Ascending aorta (tissue), 2 donors: ENCODE data around the gene LARGE1. TPM values are rescaled to one million over a fixed set of nuclear protein-coding genes. Genes with fewer than 3 reads are reported as not detected.

Experiments
- DNase-seq, 2 donors: peaks; one replicate each; pipeline ENCODE4 v3.0.0-alpha.2; 2019; ENCODE audit warnings: low spot score in 2 of 2
- H3K27ac ChIP-seq, 2 donors: fragments of 200-600 bp; sonication (generic); one replicate each; pipeline ENCODE4 v1.5.1; 2016 to 2017; ENCODE audit warnings: mild to moderate bottlenecking in 1 of 2
- H3K27me3 ChIP-seq: fragments of 200-600 bp; sonication (generic); one replicate; pipeline ENCODE4 v1.5.1; 2017
- H3K36me3 ChIP-seq, 2 donors: fragments of 200-600 bp; sonication (generic); one replicate each; pipeline ENCODE4 v1.5.1; 2016
- H3K4me1 ChIP-seq, 2 donors: fragments of 200-600 bp; sonication (generic); one replicate each; pipeline ENCODE4 v1.5.1; 2016 to 2017; ENCODE audit warnings: mild to moderate bottlenecking in 1 of 2
- H3K4me3 ChIP-seq, 2 donors: fragments of 200-600 bp; sonication (generic); one replicate each; pipeline ENCODE4 v1.5.1; 2016 to 2017; ENCODE audit warnings: mild to moderate bottlenecking in 1 of 2
- H3K9me3 ChIP-seq, 2 donors: fragments of 200-600 bp; sonication (generic); one replicate each; pipeline ENCODE4 v1.5.1; 2016
- intact Hi-C: fragments of 100-400 bp; cut with DNase I; formaldehyde crosslinking; loops from one replicate; pipeline ENCODE4 v1.15.1; 2023
- total RNA-seq: library from RNA; depleted of rRNA; stranded (reverse); fragments of >200 nt; gene quantifications from one replicate; pipeline ENCODE4 v1.1.0, GENCODE V29; 2016
- TF ChIP-seq, protein P1 (sequence below), 3 experiments: fragments of 200-600 bp in 2 of 3; fragments of 450-650 bp in 1 of 3; sonication (generic) in 2 of 3; IDR thresholded peaks; one replicate each; pipeline ENCODE4 v1.5.1; 2016 to 2019; ENCODE audit warnings: antibody characterized with exemption in 3 of 3, mild to moderate bottlenecking in 1 of 3, moderate library complexity in 1 of 3

The LARGE1 gene
- total RNA-seq, 1 donor from 2014 or later = 40.6 TPM

DNA sequence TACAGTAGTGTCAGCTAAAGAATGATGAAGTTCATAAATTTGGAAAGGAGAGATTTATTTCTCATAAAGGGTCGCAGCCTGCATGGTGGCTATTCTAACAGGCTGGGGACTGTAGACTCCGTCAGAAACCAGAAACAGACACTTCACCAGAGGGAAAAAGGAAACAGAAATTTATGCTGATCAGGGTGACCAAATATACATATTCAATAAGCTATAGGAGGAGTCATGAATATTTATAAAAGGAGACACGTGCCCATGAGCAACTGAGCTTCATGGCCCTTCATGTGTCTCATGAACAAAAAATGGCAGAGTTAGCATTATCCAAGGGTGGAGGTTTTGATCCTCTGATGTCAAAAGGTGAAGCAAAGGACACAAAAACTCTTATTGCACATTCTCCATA is 392.1 kb downstream of the LARGE1 start:
- no peak for DNase-seq
- H3K27me3 ChIP-seq = no peaks in the 10 kb centered on the region
- H3K27ac ChIP-seq = no peak overlapping the region
- no peaks in the 10 kb centered on the region for H3K4me1 ChIP-seq
- no peaks in the 10 kb centered on the region for H3K9me3 ChIP-seq
- intact Hi-C loops = no loop called here
- H3K36me3 ChIP-seq = no peaks in the 10 kb centered on the region
- TF ChIP-seq, protein P1, sequence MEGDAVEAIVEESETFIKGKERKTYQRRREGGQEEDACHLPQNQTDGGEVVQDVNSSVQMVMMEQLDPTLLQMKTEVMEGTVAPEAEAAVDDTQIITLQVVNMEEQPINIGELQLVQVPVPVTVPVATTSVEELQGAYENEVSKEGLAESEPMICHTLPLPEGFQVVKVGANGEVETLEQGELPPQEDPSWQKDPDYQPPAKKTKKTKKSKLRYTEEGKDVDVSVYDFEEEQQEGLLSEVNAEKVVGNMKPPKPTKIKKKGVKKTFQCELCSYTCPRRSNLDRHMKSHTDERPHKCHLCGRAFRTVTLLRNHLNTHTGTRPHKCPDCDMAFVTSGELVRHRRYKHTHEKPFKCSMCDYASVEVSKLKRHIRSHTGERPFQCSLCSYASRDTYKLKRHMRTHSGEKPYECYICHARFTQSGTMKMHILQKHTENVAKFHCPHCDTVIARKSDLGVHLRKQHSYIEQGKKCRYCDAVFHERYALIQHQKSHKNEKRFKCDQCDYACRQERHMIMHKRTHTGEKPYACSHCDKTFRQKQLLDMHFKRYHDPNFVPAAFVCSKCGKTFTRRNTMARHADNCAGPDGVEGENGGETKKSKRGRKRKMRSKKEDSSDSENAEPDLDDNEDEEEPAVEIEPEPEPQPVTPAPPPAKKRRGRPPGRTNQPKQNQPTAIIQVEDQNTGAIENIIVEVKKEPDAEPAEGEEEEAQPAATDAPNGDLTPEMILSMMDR (IDR thresholded peaks at IDR 0.05) = no peak
- H3K4me3 ChIP-seq = no peak overlapping the region

DNA sequence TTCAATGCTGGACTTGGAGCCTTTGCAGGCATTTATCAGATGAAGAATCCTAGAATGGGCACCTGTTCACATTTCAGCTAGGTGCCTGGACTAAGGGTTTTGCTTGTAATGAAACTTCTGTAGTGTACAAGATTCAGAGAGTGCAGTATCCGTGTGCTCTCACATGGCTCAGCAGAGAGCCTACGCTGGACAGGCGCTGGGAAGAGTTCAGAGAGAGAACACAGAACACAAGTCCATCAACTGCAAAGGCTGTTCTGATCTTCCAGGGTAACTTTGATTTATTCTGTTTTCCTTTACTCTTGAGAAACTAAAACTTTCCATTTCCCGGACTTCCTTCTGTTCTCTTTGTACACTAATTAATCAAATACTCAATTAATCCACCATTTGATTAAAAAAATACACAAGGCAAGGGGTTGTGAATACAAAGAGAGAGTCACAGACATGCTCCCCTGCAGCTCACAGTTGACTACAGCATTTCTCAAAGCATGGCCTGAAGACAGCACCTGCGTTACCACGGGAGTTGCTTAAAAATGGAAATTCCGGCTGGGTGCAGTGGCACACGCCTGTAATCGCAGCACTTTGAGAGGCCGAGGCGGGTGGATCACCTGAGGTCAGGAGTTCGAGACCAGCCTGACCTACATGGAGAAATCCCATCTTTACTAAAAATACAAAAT is 393.7 kb downstream of the LARGE1 start:
- Histone ChIP-seq H3K9me3 (no peaks in the 10 kb centered on the region), H3K4me1 (no peaks in the 10 kb centered on the region), H3K36me3 (no peaks in the 10 kb centered on the region), H3K27me3 (no peaks in the 10 kb centered on the region), H3K27ac (no peak overlapping the region), H3K4me3 (no peak overlapping the region)
- TF ChIP-seq, protein P1 (IDR thresholded peaks at IDR 0.05) = no peak
- no peak for DNase-seq
- intact Hi-C loops = no loop called here

DNA sequence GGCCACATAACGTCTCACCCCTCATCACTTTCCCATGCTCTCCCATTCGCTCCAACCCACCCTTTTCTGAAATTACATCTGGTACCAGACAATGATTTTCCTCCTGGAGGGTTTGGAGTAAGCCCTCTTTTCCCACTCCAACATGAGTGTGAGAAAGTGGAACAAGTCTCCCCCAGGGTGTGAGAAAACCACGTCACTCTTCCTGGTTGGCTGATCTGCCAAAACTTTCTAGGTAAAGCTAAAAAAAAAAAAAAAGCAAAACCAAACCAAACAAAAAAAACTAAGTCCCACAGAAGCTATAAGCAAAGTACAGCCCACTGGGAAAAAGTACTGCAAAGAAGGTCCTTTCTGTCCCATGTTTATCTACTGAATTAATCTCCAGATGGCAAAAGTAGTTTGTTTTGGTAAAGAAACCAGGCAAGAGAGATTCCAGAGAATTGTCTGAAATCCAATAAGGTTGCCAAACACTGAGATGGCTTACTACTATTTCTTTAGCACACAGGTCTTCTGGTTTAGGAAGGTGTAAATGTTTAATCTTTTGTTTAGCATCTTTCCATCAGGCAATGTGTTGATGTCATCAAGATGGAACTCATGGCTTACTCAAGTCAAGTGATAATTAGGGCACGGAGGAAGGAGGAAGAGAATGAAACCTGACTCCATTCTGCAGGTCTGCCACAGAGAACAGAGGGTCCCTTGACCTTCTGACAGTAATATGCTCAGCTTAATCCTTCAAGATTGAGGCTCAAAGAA is 395.6 kb downstream of the LARGE1 start:
- H3K36me3 ChIP-seq = peaks cover 0 to 4% of the 10 kb centered on the region in 2 donors
- no peak overlapping the region for H3K4me3 ChIP-seq
- H3K9me3 ChIP-seq = no peaks in the 10 kb centered on the region
- H3K27ac ChIP-seq = no peak overlapping the region
- TF ChIP-seq, protein P1 (IDR thresholded peaks at IDR 0.05) = no peak
- H3K4me1 ChIP-seq = no peaks in the 10 kb centered on the region
- no peaks in the 10 kb centered on the region for H3K27me3 ChIP-seq
- intact Hi-C loops = no loop called here
- DNase-seq = no peak

GRCh38 chr22:33521879-33522665 is 398.2 kb downstream of the LARGE1 start:
- no peaks in the 10 kb centered on the region for H3K4me1 ChIP-seq
- no peak for DNase-seq
- intact Hi-C loops = no loop called here
- H3K36me3 ChIP-seq = peaks cover 0 to 4% of the 10 kb centered on the region in 2 donors
- H3K4me3 ChIP-seq = no peak overlapping the region
- no peaks in the 10 kb centered on the region for H3K9me3 ChIP-seq
- no peak overlapping the region for H3K27ac ChIP-seq
- H3K27me3 ChIP-seq = no peaks in the 10 kb centered on the region
- TF ChIP-seq, protein P1 (IDR thresholded peaks at IDR 0.05) = no peak

GRCh38 chr22:33520904-33521780 is 399.1 kb downstream of the LARGE1 start:
- Histone ChIP-seq H3K4me3 (no peak overlapping the region), H3K9me3 (no peaks in the 10 kb centered on the region), H3K27me3 (no peaks in the 10 kb centered on the region), H3K36me3 (peaks cover 0 to 4% of the 10 kb centered on the region in 2 donors), H3K4me1 (no peaks in the 10 kb centered on the region), H3K27ac (no peak overlapping the region)
- intact Hi-C loops = no loop called here
- TF ChIP-seq, protein P1 (IDR thresholded peaks at IDR 0.05) = no peak
- no peak for DNase-seq
